ENCODE data around the gene BRCC3.

The BRCC3 gene

DNA sequence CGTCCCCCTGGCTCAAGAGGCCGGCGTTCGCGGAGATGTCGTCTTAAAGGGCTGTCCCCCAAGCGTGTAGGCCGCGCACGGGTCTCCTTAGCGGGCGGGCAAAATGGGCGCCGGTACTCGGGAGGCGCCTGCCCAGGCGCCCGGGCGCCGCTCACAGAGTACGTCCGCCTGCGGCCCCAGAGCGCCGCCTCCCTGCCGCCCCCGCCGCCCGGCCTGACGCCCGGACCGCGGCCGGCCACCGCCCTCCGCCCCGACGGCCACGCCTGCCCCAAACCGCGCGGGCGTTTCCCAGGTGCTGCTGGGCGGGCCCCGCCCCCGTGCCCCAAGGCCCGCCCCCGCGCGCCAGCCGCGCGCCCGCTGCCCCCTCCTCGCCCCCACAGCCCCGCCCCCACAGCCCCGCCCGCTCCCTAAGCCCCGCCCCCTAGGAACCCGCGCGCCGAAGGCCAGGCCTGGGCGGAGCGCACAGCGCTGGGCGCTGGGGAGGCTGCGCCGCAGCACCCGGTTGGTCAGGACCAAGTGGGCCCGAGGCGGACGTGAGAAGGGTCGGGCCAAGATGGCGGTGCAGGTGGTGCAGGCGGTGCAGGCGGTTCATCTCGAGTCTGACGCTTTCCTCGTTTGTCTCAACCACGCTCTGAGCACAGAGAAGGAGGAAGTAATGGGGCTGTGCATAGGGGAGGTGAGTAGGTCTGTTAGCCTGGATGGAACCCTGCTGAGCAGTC lies at the start of gene BRCC3, which contains the start of the genes CMC4 and MTCP1:
Gene BRCC3 (plus strand): TSS at position 534 of the 719 bp plus-strand sequence. CDS start 20 bp downstream, at position 554.
Gene CMC4 (minus strand): TSS at position 162 of the 719 bp plus-strand sequence. CDS start 7,113 bp downstream, outside the sequence.
Gene MTCP1 (minus strand): TSS at position 162 of the 719 bp plus-strand sequence. CDS start 5,126 bp downstream, outside the sequence.
- ChIA-PET CTCF (interaction anchor here (1.0 kb wide), 2 partner anchors 44 to 153 kb away, joined by 3 read pairs; partner anchors contain the start of gene FUNDC2), POLR2A (no interaction called here)
- DNase-seq (ENCODE audit: extremely low spot score): peak; percentile 89
- TF ChIP-seq, protein P1, sequence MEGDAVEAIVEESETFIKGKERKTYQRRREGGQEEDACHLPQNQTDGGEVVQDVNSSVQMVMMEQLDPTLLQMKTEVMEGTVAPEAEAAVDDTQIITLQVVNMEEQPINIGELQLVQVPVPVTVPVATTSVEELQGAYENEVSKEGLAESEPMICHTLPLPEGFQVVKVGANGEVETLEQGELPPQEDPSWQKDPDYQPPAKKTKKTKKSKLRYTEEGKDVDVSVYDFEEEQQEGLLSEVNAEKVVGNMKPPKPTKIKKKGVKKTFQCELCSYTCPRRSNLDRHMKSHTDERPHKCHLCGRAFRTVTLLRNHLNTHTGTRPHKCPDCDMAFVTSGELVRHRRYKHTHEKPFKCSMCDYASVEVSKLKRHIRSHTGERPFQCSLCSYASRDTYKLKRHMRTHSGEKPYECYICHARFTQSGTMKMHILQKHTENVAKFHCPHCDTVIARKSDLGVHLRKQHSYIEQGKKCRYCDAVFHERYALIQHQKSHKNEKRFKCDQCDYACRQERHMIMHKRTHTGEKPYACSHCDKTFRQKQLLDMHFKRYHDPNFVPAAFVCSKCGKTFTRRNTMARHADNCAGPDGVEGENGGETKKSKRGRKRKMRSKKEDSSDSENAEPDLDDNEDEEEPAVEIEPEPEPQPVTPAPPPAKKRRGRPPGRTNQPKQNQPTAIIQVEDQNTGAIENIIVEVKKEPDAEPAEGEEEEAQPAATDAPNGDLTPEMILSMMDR (IDR thresholded peaks at IDR 0.05; ENCODE audit: control extremely low read depth, extremely low read depth, low read depth, missing control alignments): peak; percentile 9

DNA sequence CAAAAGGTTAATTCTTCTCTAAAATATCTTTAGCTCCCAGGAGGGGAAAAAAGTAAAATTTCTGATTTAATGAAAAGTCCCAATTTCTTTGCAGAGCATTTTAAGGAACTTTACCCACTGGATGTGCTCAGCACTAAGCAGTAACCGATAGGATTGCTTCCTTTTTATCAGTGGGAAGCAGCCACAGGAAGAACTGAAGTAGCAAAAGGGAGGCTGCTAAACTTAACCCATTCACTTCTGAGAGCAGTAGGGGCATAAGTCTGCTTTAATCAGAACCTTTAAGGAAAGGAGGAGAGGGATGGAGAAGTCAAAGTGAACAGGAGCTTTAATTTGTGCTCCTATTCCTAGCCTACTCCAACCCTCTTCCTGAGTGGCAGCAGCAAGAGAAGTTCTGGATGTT lies 48.7 kb upstream of the BRCC3 start, which contains the start of gene F8:
Gene F8 (minus strand): TSS at position 139 of the 400 bp plus-strand sequence. CDS start 171 bp downstream, outside the sequence.
- TF ChIP-seq, protein P1 (IDR thresholded peaks at IDR 0.05; ENCODE audit: control extremely low read depth, extremely low read depth, low read depth, missing control alignments): no peak
- DNase-seq (ENCODE audit: extremely low spot score): no peak
- POLR2A ChIA-PET: no interaction called here
- CTCF ChIA-PET: interaction anchor here (1.0 kb wide), 1 partner anchor 34 kb away, joined by 3 read pairs; no protein-coding TSS in a partner anchor

DNA sequence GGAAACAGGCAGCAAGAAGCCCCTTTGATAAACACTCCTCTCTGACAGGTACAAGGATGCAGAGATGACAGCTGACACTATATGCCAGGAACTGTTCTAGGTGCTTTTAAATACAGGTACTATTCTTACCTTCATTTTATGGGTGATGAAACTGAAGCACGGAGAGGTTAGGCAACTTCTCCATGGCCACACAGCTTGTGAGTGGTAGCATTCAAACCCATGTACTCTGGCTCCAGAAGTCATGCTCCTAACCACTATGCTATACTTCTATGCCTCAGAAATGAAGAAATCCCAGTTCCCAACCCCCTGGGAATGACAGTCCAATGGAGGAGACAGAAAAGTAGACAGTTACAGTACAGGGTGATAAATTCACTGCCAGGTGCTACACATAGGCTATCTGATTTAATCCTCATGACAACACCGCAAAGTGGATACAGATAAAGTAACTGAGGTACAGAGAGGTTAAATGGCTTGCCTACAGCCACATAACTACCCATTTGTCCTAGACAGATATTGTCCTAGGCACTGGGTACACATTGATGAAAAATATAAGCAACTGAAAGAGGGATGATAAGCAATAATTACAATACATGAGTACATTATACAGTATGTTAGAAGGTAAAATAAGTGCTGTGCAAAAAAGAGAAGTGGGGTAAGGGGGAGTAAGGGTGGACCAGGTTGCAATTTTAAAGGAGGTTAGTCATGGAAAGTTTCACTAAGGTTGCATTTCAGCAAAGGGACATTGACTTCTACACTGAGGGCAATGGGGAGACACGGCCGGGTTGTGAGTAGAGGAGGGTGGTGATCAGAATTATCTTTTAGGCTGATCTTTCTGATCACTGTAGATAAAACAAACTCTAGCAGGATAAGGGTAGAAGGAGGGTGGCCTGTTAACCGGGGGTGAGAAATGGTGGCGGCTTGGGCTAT lies 47.1 kb upstream of the BRCC3 start:
- DNase-seq (ENCODE audit: extremely low spot score): no peak
- POLR2A ChIA-PET: no interaction called here
- TF ChIP-seq, protein P1 (IDR thresholded peaks at IDR 0.05; ENCODE audit: control extremely low read depth, extremely low read depth, low read depth, missing control alignments): no peak
- CTCF ChIA-PET: interaction anchor here (1.0 kb wide), 1 partner anchor 33 kb away, joined by 3 read pairs; no protein-coding TSS in a partner anchor

DNA sequence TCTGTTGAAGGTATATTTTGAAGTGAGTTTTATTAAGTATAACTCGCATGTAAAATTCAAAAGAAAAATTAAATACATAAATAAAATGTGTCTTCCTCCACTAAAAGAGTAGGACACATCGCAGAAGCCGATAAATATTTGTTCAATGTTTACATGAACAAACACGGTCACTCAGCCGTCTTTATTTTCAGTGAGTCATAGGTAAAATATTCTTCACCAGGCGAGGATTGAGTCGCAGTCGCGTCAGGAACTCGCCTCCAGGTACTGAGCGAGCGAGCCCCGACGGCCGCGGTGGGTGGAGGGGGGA lies 44.9 kb upstream of the BRCC3 start:
- no peak for DNase-seq (ENCODE audit: extremely low spot score)
- TF ChIP-seq, protein P1 (IDR thresholded peaks at IDR 0.05; ENCODE audit: control extremely low read depth, extremely low read depth, low read depth, missing control alignments): no peak
- CTCF ChIA-PET: interaction anchor here (0.8 kb wide), 1 partner anchor 31 kb away, joined by 4 read pairs; no protein-coding TSS in a partner anchor
- POLR2A ChIA-PET: interaction anchor here (0.9 to 1.1 kb wide), 2 partner anchors 31 to 35 kb away, joined by 3 to 5 read pairs; no protein-coding TSS in a partner anchor

DNA sequence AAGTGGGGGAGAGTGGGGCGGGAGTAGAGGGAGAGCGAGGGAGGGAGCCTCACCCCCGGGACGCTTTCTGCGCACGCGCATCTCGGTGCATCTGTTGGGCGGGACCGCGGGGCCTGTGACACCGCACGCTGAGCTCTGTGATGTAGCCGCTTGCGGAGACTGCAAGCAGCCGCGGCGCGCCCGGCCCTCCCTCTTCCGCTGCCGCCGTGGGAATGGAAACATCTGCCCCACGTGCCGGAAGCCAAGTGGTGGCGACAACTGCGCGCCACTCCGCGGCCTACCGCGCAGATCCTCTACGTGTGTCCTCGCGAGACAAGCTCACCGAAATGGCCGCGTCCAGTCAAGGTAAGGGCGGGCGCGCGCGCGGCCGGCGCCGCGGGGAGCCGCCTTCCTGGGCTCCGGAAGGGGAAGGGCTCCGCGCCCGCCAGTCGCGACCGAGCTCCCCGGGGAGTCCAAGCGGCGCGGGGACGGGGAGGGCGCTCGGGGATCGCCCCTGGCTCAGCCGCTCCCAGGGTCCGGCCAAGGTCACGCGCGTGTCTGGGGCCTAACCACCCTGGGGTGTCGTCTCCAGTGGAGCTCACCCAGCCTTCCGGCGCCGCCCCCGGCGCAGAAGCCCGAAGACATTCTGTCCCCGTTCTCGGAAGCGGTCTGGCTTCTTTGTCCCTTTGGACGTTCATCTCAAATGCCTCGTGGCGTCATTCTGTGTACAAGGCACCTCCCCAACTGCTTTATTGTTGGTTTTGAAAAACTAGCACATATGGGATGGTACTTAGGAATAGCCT lies 44.4 kb upstream of the BRCC3 start, which contains the start of gene FUNDC2:
Gene FUNDC2 (plus strand): TSS at position 118 of the 782 bp plus-strand sequence. CDS start 95 bp downstream, at position 213.
- ChIA-PET POLR2A (interaction anchor here (0.9 to 1.1 kb wide), 2 partner anchors 30 to 36 kb away, joined by 3 to 5 read pairs; no protein-coding TSS in a partner anchor), CTCF (interaction anchor here (0.8 to 1.0 kb wide), 2 partner anchors 30 to 43 kb away, joined by 3 to 4 read pairs; no protein-coding TSS in a partner anchor)
- DNase-seq (ENCODE audit: extremely low spot score): peak; percentile 87
- TF ChIP-seq, protein P1 (IDR thresholded peaks at IDR 0.05; ENCODE audit: control extremely low read depth, extremely low read depth, low read depth, missing control alignments): no peak

All from GM10248 (cell line).